Esophagus squamous epithelium (tissue), 4 donors: ENCODE data around the gene CMYA5.

Experiments used
- POLR2A ChIP-seq, 4 donors: fragments of 450-650 bp; IDR thresholded peaks; one replicate each; pipeline ENCODE4 v1.6.1; 2017; ENCODE audit warnings: antibody characterized with exemption in 4 of 4, mild to moderate bottlenecking in 4 of 4, moderate library complexity in 3 of 4
- TF ChIP-seq, protein P1 (sequence below), 6 experiments: fragments of 450-650 bp in 4 of 6; fragments of 200-600 bp in 2 of 6; sonication (generic) in 2 of 6; IDR thresholded peaks; one replicate each; pipeline ENCODE4 v1.5.1; 2016 to 2019; ENCODE audit warnings: antibody characterized with exemption in 6 of 6, mild to moderate bottlenecking in 4 of 6, moderate library complexity in 4 of 6

DNA sequence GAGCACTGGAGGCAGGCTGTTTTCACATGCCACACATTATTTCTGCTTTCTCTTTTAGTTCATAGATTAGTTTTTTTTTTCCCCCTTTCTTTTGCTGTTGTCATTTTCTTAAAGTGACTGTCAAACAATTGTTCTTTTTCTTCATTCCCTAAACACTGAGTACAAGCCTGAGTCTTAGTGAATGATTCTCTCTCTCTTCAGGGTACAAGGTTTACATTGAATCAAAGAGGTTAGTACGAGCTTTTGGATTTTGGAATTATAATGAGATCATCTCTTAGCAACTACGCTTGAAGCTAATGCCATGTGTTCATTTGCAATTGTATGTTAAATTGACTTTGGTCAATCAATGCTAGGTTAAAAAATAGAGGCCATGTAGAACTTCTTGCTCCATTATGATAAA is 125.1 kb downstream of the CMYA5 start:
- TF ChIP-seq, protein P1, sequence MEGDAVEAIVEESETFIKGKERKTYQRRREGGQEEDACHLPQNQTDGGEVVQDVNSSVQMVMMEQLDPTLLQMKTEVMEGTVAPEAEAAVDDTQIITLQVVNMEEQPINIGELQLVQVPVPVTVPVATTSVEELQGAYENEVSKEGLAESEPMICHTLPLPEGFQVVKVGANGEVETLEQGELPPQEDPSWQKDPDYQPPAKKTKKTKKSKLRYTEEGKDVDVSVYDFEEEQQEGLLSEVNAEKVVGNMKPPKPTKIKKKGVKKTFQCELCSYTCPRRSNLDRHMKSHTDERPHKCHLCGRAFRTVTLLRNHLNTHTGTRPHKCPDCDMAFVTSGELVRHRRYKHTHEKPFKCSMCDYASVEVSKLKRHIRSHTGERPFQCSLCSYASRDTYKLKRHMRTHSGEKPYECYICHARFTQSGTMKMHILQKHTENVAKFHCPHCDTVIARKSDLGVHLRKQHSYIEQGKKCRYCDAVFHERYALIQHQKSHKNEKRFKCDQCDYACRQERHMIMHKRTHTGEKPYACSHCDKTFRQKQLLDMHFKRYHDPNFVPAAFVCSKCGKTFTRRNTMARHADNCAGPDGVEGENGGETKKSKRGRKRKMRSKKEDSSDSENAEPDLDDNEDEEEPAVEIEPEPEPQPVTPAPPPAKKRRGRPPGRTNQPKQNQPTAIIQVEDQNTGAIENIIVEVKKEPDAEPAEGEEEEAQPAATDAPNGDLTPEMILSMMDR (IDR thresholded peaks at IDR 0.05): no peak
- TF ChIP-seq POLR2A (IDR thresholded peaks at IDR 0.05): no peak
